CD4-positive, alpha-beta T cell (primary cell): ENCODE data around the gene MAPK14. TPM values are rescaled to one million over a fixed set of nuclear protein-coding genes. Genes with fewer than 3 reads are reported as not detected.

Experiments used
- ATAC-seq: fragments of 200-7000 bp; cut with Tn5 transposase; one replicate; pipeline ENCODE4 v1.10.0; 2022; ENCODE audit warnings: mild to moderate bottlenecking; ENCODE audit not compliant: poor library complexity
- CTCF ChIA-PET: fragments of 350-600 bp; sonication (Branson Sonifier 250); formaldehyde crosslinking; loops from one replicate; lab custom pipeline; 2021; ENCODE audit warnings: antibody characterized with exemption, inconsistent platforms; lab: Charles Lee
- POLR2A ChIA-PET: fragments of 350-600 bp; sonication (Branson Sonifier 250); formaldehyde crosslinking; loops from one replicate; lab custom pipeline; 2021; ENCODE audit warnings: antibody characterized with exemption, inconsistent platforms; lab: Charles Lee
- DNase-seq, 14 experiments: peaks; one replicate each; pipeline ENCODE4 v3.0.0-alpha.2; 2013 to 2020; ENCODE audit warnings: mixed read lengths in 2 of 14
- H3K27ac ChIP-seq, 2 donors: one replicate each; pipeline versions ENCODE4 v1.5.1 to v1.7.0; 2013; ENCODE audit warnings: low read length in 2 of 2, low read depth in 1 of 2, mild to moderate bottlenecking in 1 of 2
- H3K27me3 ChIP-seq, 2 experiments: 1 replicate in 1 of 2; 2 replicates in 1 of 2; pipeline versions ENCODE4 v1.6.1 to v1.7.0; 2013; ENCODE audit warnings: low read length in 2 of 2, control low read depth in 1 of 2, mild to moderate bottlenecking in 1 of 2, moderate library complexity in 1 of 2; ENCODE audit not compliant: insufficient read depth in 2 of 2, control insufficient read depth in 1 of 2
- H3K36me3 ChIP-seq: one replicate; pipeline ENCODE4 v1.6.1; 2013; ENCODE audit warnings: low read length, control low read depth; ENCODE audit not compliant: insufficient read depth
- H3K4me1 ChIP-seq: one replicate; pipeline ENCODE4 v1.6.1; 2013; ENCODE audit warnings: low read length, control low read depth; ENCODE audit not compliant: insufficient read depth
- H3K4me3 ChIP-seq: one replicate; pipeline ENCODE4 v1.5.1; 2013; ENCODE audit warnings: mild to moderate bottlenecking, low read length, moderate library complexity
- H3K9me3 ChIP-seq, 2 experiments: 1 replicate in 1 of 2; 2 replicates in 1 of 2; pipeline versions ENCODE4 v1.6.1 to v1.7.0; 2013; ENCODE audit warnings: low read length in 2 of 2, mild to moderate bottlenecking in 2 of 2, control low read depth in 1 of 2, moderate library complexity in 1 of 2; ENCODE audit not compliant: control insufficient read depth in 1 of 2, insufficient read depth in 1 of 2
- H3K27ac Mint-ChIP-seq: one replicate; pipeline ENCODE4 v1.8.0; 2020; ENCODE audit warnings: mixed read lengths
- H3K27me3 Mint-ChIP-seq: one replicate; pipeline ENCODE4 v1.8.0; 2021; ENCODE audit warnings: mixed read lengths
- H3K36me3 Mint-ChIP-seq: one replicate; pipeline ENCODE4 v1.8.0; 2021; ENCODE audit warnings: low read depth, mixed read lengths
- H3K4me1 Mint-ChIP-seq: one replicate; pipeline ENCODE4 v1.8.0; 2021; ENCODE audit warnings: low read depth, mixed read lengths
- H3K4me3 Mint-ChIP-seq: one replicate; pipeline ENCODE4 v1.8.0; 2020; ENCODE audit warnings: mild to moderate bottlenecking, mixed read lengths
- H3K9me3 Mint-ChIP-seq: one replicate; pipeline ENCODE4 v1.8.0; 2020; ENCODE audit warnings: mixed read lengths
- CTCF ChIP-seq: fragments of 200-600 bp; IDR thresholded peaks from one replicate; pipeline ENCODE4 v1.8.0; 2022; ENCODE audit warnings: antibody characterized with exemption, mild to moderate bottlenecking
- intact Hi-C, 2 experiments: fragments of 100-400 bp; cut with DNase I in 1 of 2; cut with micrococcal nuclease in 1 of 2; formaldehyde crosslinking; loops; one replicate each; pipeline versions ENCODE4 v1.15.1 to v1.9.0; 2023 to 2025; cut with DNase I, micrococcal nuclease
- total RNA-seq, 174 experiments: library from RNA in 2 of 174; stranded (reverse) in 2 of 174; gene quantifications; one replicate each; pipeline ENCODE4 v1.2.3 and lab custom pipeline; 2021 to 2026

Gene MAPK14
- total RNA-seq, 2 experiments from 2014 or later, result 42.6 to 42.8 TPM

- Histone ChIP-seq H3K9me3 (no peaks in the 10 kb centered on the region), H3K4me1 (peaks cover 15% of the 10 kb centered on the region), H3K27me3 (no peaks in the 10 kb centered on the region), H3K27ac (no peak overlapping the region), H3K4me3 (no peak overlapping the region), H3K36me3 (peaks cover 63% of the 10 kb centered on the region)
- intact Hi-C loops, result no loop called here
- H3K4me1 Mint-ChIP-seq, result peaks cover 33% of the 10 kb centered on the region
- POLR2A ChIA-PET, result interaction anchor here (1.2 to 1.3 kb wide), 2 partner anchors 18 to 57 kb away, joined by 3 to 4 read pairs; no protein-coding TSS in a partner anchor
- no peak overlapping the region for H3K4me3 Mint-ChIP-seq
- no peaks in the 10 kb centered on the region for H3K27me3 Mint-ChIP-seq
- H3K9me3 Mint-ChIP-seq, result no peaks in the 10 kb centered on the region
- CTCF ChIA-PET, result no interaction called here
- peaks cover 76% of the 10 kb centered on the region for H3K36me3 Mint-ChIP-seq
- no peak for ATAC-seq
- no peak for DNase-seq
- TF ChIP-seq CTCF, result no peak
- peak overlapping the region; percentile 36 for H3K27ac Mint-ChIP-seq
These were observed 111.1 kb downstream of the MAPK14 start for GRCh38 chr6:36138667-36139066.

GRCh38 chr6:36139431-36139830 lies 111.8 kb downstream of the MAPK14 start:
- peak in 2 of 14 experiments; percentile 20 to 43 for DNase-seq
- ChIA-PET CTCF (no interaction called here), POLR2A (interaction anchor here (1.3 to 3.4 kb wide), 2 partner anchors 8 to 56 kb away, joined by 3 to 16 read pairs; no protein-coding TSS in a partner anchor)
- TF ChIP-seq CTCF, result no peak
- Histone ChIP-seq H3K9me3 (no peaks in the 10 kb centered on the region), H3K27me3 (no peaks in the 10 kb centered on the region), H3K4me3 (no peak overlapping the region), H3K36me3 (peaks cover 55% of the 10 kb centered on the region), H3K27ac (no peak overlapping the region), H3K4me1 (peaks cover 15% of the 10 kb centered on the region)
- ATAC-seq, result no peak
- peak overlapping the region; percentile 36 for H3K27ac Mint-ChIP-seq
- H3K27me3 Mint-ChIP-seq, result no peaks in the 10 kb centered on the region
- H3K4me1 Mint-ChIP-seq, result peaks cover 29% of the 10 kb centered on the region
- no peak overlapping the region for H3K4me3 Mint-ChIP-seq
- intact Hi-C loops, result no loop called here
- no peaks in the 10 kb centered on the region for H3K9me3 Mint-ChIP-seq
- peaks cover 72% of the 10 kb centered on the region for H3K36me3 Mint-ChIP-seq

- POLR2A ChIA-PET, result interaction anchor here (3.4 kb wide), 1 partner anchor 9 kb away, joined by 16 read pairs; no protein-coding TSS in a partner anchor
- H3K9me3 ChIP-seq, result no peaks in the 10 kb centered on the region
- Mint-ChIP-seq H3K27ac (peak overlapping the region; percentile 4), H3K9me3 (no peaks in the 10 kb centered on the region), H3K4me3 (no peak overlapping the region), H3K4me1 (peaks cover 29% of the 10 kb centered on the region), H3K27me3 (no peaks in the 10 kb centered on the region), H3K36me3 (peaks cover 66% of the 10 kb centered on the region)
- no peak for TF ChIP-seq CTCF
- no peak overlapping the region for H3K4me3 ChIP-seq
- DNase-seq, result no peak
- CTCF ChIA-PET, result no interaction called here
- no peaks in the 10 kb centered on the region for H3K27me3 ChIP-seq
- intact Hi-C loops, result no loop called here
- peak; percentile 17 for ATAC-seq
- no peak overlapping the region for H3K27ac ChIP-seq
- H3K36me3 ChIP-seq, result peaks cover 50% of the 10 kb centered on the region
- H3K4me1 ChIP-seq, result peaks cover 15% of the 10 kb centered on the region
These were observed 112.5 kb downstream of the MAPK14 start for GRCh38 chr6:36139991-36140710.
